Psoas muscle (tissue), 8 donors: Measurements from ENCODE around the gene CENPK. TPM values are rescaled to one million over a fixed set of nuclear protein-coding genes. Genes with fewer than 3 reads are reported as not detected.
"Not testable (repeated sequence)": the region's sequence is repeated elsewhere in the genome, so short reads cannot be mapped to it uniquely, and the experiment has no call there.

Experiments
- ATAC-seq, 4 donors: fragments of 200-7000 bp; cut with Tn5 transposase; one replicate each; pipeline ENCODE4 v1.9.1; 2020; ENCODE audit warnings: moderate library complexity in 3 of 4, mild to moderate bottlenecking in 2 of 4
- DNase-seq, 2 donors: peaks; one replicate each; pipeline ENCODE4 v3.0.0-alpha.2; 2020
- H3K27ac ChIP-seq: fragments of 200-600 bp; one replicate; pipeline ENCODE4 v1.8.0; 2022
- H3K27me3 ChIP-seq, 3 donors: fragments of 200-600 bp in 1 of 3; one replicate each; pipeline versions ENCODE4 v1.6.1 to v1.8.0; 2013 to 2022; ENCODE audit warnings: low read length in 2 of 3, mild to moderate bottlenecking in 2 of 3, moderate library complexity in 1 of 3; ENCODE audit not compliant: insufficient read depth in 3 of 3
- H3K36me3 ChIP-seq, 2 donors: fragments of 200-600 bp in 1 of 2; one replicate each; pipeline versions ENCODE4 v1.6.1 to v1.8.0; 2013 to 2022; ENCODE audit warnings: low read depth in 1 of 2, mild to moderate bottlenecking in 1 of 2, moderate library complexity in 1 of 2; ENCODE audit not compliant: insufficient read depth in 1 of 2
- H3K4me1 ChIP-seq: fragments of 200-600 bp; one replicate; pipeline ENCODE4 v1.8.0; 2022
- H3K4me3 ChIP-seq: fragments of 200-600 bp; one replicate; pipeline ENCODE4 v1.8.0; 2022; ENCODE audit warnings: mild to moderate bottlenecking
- H3K9me3 ChIP-seq: fragments of 200-600 bp; one replicate; pipeline ENCODE4 v1.8.0; 2022
- CTCF ChIP-seq: fragments of 200-600 bp; IDR thresholded peaks from one replicate; pipeline ENCODE4 v1.8.0; 2022; ENCODE audit warnings: antibody characterized with exemption
- WGBS, 3 donors: extraction: QIAGEN DNeasy Blood & Tissue Kit; methylation state at CpG; one replicate each; pipeline versions ENCODE4 v1.1.6 to v1.1.7; 2013; 5-methylcytosine and 5-hydroxymethylcytosine counted together
- intact Hi-C, 2 donors: fragments of 100-400 bp; cut with DNase I; formaldehyde crosslinking; loops; one replicate each; pipeline versions ENCODE4 v1.11.0 to v1.14.2; 2022
- polyA plus RNA-seq, 3 donors: library from polyadenylated mRNA; stranded (reverse); fragments of 200-250 nt; gene quantifications; one replicate each; pipeline ENCODE4 v1.2.3, GENCODE V29; 2013
- total RNA-seq, 4 donors: library from RNA; stranded (reverse); fragmentation: NEBNext Ultra II Directional in 2 of 4; extraction: Animal tissue kit (Norgen Biotek cat#: 25700) in 2 of 4; gene quantifications; one replicate each; pipeline versions ENCODE4 v1.2.1 to v1.2.4, GENCODE V29; 2021 to 2023
- donor health status: healthy with polysubstance abuse.
- donor health status: DM: no; HTN: no; CAD: no; lungs with moderate emphysema.
- donor health status: Bipolar disorder and iron deficiency.
- donor health status: healthy.
- donor health status: DM: yes; HTN: yes; CAD: no.
- donor health status: DM: no; HTN: no; CAD: no.
- donor health status: DM: no; HTN: no; CAD: no.
- donor health status: DM: yes; HTN: yes; CAD: no.

Gene CENPK
- total and polyA plus RNA-seq, 7 donors = 0.10 to 0.57 (median 0.40) TPM; not detected in 2

GRCh38 chr5:65489119-65489518, 73.8 kb downstream of the CENPK start:
- no peak for ATAC-seq
- WGBS, 3 donors = 61 to 73% (median 72%) methylated on average over 4 of the region's 4 CpGs
- no peak overlapping the region for H3K27ac ChIP-seq

GRCh38 chr5:65488038-65488687, 74.8 kb downstream of the CENPK start:
- 79 to 86% (median 82%) methylated on average over 7 of the region's 7 CpGs for WGBS, 3 donors
- not testable (repeated sequence) for H3K36me3 ChIP-seq, ATAC-seq, H3K27ac ChIP-seq, H3K4me1 ChIP-seq, H3K27me3 ChIP-seq, DNase-seq, H3K9me3 ChIP-seq, H3K4me3 ChIP-seq
- intact Hi-C loops = loop anchor here in 1 of 2 donors (10.0 kb wide), 1 partner anchor 533 kb away; no protein-coding TSS in a partner anchor

More at GRCh38 chr5:65489119-65489518, 73.8 kb downstream of the CENPK start:
- no peaks in the 10 kb centered on the region for H3K9me3 ChIP-seq
- intact Hi-C loops = loop anchor here in 1 of 2 donors (10.0 kb wide), 1 partner anchor 534 kb away; no protein-coding TSS in a partner anchor
- DNase-seq = no peak
- no peaks in the 10 kb centered on the region for H3K36me3 ChIP-seq
- H3K4me3 ChIP-seq = no peak overlapping the region
- TF ChIP-seq CTCF = no peak
- no peaks in the 10 kb centered on the region for H3K4me1 ChIP-seq
- no peaks in the 10 kb centered on the region for H3K27me3 ChIP-seq

GRCh38 chr5:65486803-65487202, 76.2 kb downstream of the CENPK start:
- DNase-seq, H3K27me3 ChIP-seq, H3K27ac ChIP-seq, H3K4me3 ChIP-seq, ATAC-seq, H3K36me3 ChIP-seq, H3K4me1 ChIP-seq, H3K9me3 ChIP-seq: not testable (repeated sequence)
- intact Hi-C loops = loop anchor here in 1 of 2 donors (10.0 kb wide), 1 partner anchor 532 kb away; no protein-coding TSS in a partner anchor
- 89 to 94% (median 89%) methylated on average over 2 of the region's 2 CpGs for WGBS, 3 donors

GRCh38 chr5:65485405-65485804, 77.6 kb downstream of the CENPK start:
- no peak overlapping the region for H3K4me3 ChIP-seq
- no peaks in the 10 kb centered on the region for H3K9me3 ChIP-seq
- no peaks in the 10 kb centered on the region for H3K27me3 ChIP-seq
- no peaks in the 10 kb centered on the region for H3K36me3 ChIP-seq
- ATAC-seq = no peak
- no peak for DNase-seq
- no peak overlapping the region for H3K27ac ChIP-seq
- intact Hi-C loops = loop anchor here in 1 of 2 donors (10.0 kb wide), 1 partner anchor 531 kb away; no protein-coding TSS in a partner anchor
- no peak for TF ChIP-seq CTCF
- 89 to 97% (median 96%) methylated on average over 20 to 28 of the region's 28 CpGs for WGBS, 3 donors
- H3K4me1 ChIP-seq = peaks cover 5% of the 10 kb centered on the region

GRCh38 chr5:65483546-65484346, 79.2 kb downstream of the CENPK start:
- WGBS, 3 donors = 12 to 27% (median 16%) methylated on average over 3 of the region's 3 CpGs
- H3K27ac ChIP-seq = peak overlapping the region; percentile 83
- peak; percentile 69 for TF ChIP-seq CTCF
- H3K27me3 ChIP-seq = no peaks in the 10 kb centered on the region
- DNase-seq (no peak), ATAC-seq (peak; percentile 69 to 79 (median 78))
- H3K4me3 ChIP-seq = peak overlapping the region; percentile 67
- intact Hi-C loops = loop anchor here (1.0 to 10.0 kb wide), 6 partner anchors 381 to 846 kb away; no protein-coding TSS in a partner anchor
- peaks cover 13% of the 10 kb centered on the region for H3K4me1 ChIP-seq
- no peaks in the 10 kb centered on the region for H3K36me3 ChIP-seq
- no peaks in the 10 kb centered on the region for H3K9me3 ChIP-seq
